HepG2 (cell line): ENCODE results near the gene MRPL38. TPM values are rescaled to one million over a fixed set of nuclear protein-coding genes. Genes with fewer than 3 reads are reported as not detected.

ENCODE experiments used
- GABPB1 ChIP-seq: IDR thresholded peaks from 2 replicates; pipeline ENCODE4 v1.6.1; 2016; ENCODE audit warnings: mild to moderate bottlenecking, missing genetic modification reagents, moderate library complexity, missing compliant biosample characterization
- HDAC2 ChIP-seq: sonication (generic); formaldehyde crosslinking; IDR thresholded peaks from 2 replicates; pipeline ENCODE4 v1.4.0; 2020; ENCODE audit warnings: missing genetic modification reagents
- HNF4A ChIP-seq: sonication (generic); formaldehyde crosslinking; IDR thresholded peaks from 2 replicates; pipeline ENCODE4 v1.4.0; 2020; ENCODE audit warnings: missing genetic modification reagents
- HOXA3 ChIP-seq: sonication (generic); formaldehyde crosslinking; IDR thresholded peaks from 2 replicates; pipeline ENCODE4 v1.5.0; 2020; ENCODE audit warnings: missing genetic modification reagents
- KDM1A ChIP-seq: IDR thresholded peaks from 2 replicates; pipeline ENCODE4 v1.6.1; 2016; ENCODE audit warnings: missing compliant biosample characterization
- MED13 ChIP-seq: sonication (generic); formaldehyde crosslinking; IDR thresholded peaks from 2 replicates; pipeline ENCODE4 v1.5.0; 2020; ENCODE audit warnings: missing genetic modification reagents
- MTA1 ChIP-seq: sonication (generic); formaldehyde crosslinking; IDR thresholded peaks from 2 replicates; pipeline ENCODE4 v1.4.0; 2020; ENCODE audit warnings: missing genetic modification reagents, mild to moderate bottlenecking, borderline replicate concordance
- POGK ChIP-seq: sonication (generic); formaldehyde crosslinking; conservative IDR thresholded peaks from 2 replicates; pipeline ENCODE4 v1.8.0; 2022; ENCODE audit warnings: mild to moderate bottlenecking, moderate library complexity, missing genetic modification reagents
- RFX1 ChIP-seq: fragments of 450-650 bp; IDR thresholded peaks from 2 replicates; pipeline ENCODE4 v1.6.1; 2017
- SIX4 ChIP-seq: sonication (generic); formaldehyde crosslinking; IDR thresholded peaks from 2 replicates; pipeline ENCODE4 v1.4.0; 2020; ENCODE audit warnings: missing genetic modification reagents
- STAG1 ChIP-seq: sonication (generic); formaldehyde crosslinking; IDR thresholded peaks from 2 replicates; pipeline ENCODE4 v1.4.0; 2020; ENCODE audit warnings: missing genetic modification reagents
- THAP11 ChIP-seq: IDR thresholded peaks from 2 replicates; pipeline ENCODE4 v1.6.1; 2016; ENCODE audit warnings: missing biosample characterization, missing genetic modification reagents
- THYN1 ChIP-seq: sonication (generic); formaldehyde crosslinking; IDR thresholded peaks from 2 replicates; pipeline ENCODE4 v1.8.1; 2023; ENCODE audit warnings: low read depth, mild to moderate bottlenecking, moderate library complexity, missing genetic modification reagents, borderline replicate concordance
- ZFP91 ChIP-seq: sonication (generic); formaldehyde crosslinking; IDR thresholded peaks from 2 replicates; pipeline ENCODE4 v1.9.0; 2022; ENCODE audit warnings: missing genetic modification reagents, mild to moderate bottlenecking, borderline replicate concordance
- ZNF136 ChIP-seq: sonication (generic); formaldehyde crosslinking; IDR thresholded peaks from 2 replicates; pipeline ENCODE4 v1.8.1; 2022; ENCODE audit warnings: low read depth, mild to moderate bottlenecking, moderate library complexity, missing genetic modification reagents
- ZNF451 ChIP-seq: sonication (generic); formaldehyde crosslinking; IDR thresholded peaks from 2 replicates; pipeline ENCODE4 v1.5.0; 2020; ENCODE audit warnings: mild to moderate bottlenecking, missing genetic modification reagents
- ZNF557 ChIP-seq: sonication (generic); formaldehyde crosslinking; IDR thresholded peaks from 2 replicates; pipeline ENCODE4 v1.4.0; 2020; ENCODE audit warnings: missing genetic modification reagents
- ZNF570 ChIP-seq: sonication (generic); formaldehyde crosslinking; IDR thresholded peaks from 2 replicates; pipeline ENCODE4 v1.4.0; 2020; ENCODE audit warnings: mild to moderate bottlenecking, missing genetic modification reagents, borderline replicate concordance
- ZNF577 ChIP-seq: sonication (generic); formaldehyde crosslinking; IDR thresholded peaks from 2 replicates; pipeline ENCODE4 v1.4.0; 2020; ENCODE audit warnings: mild to moderate bottlenecking, low read depth, missing genetic modification reagents, borderline replicate concordance
- ZNF580 ChIP-seq: IDR thresholded peaks from 2 replicates; pipeline ENCODE4 v1.6.1; 2016; ENCODE audit warnings: low read depth, borderline replicate concordance
- ZNF598 ChIP-seq: sonication (generic); formaldehyde crosslinking; IDR thresholded peaks from 2 replicates; pipeline ENCODE4 v1.5.1; 2020; ENCODE audit warnings: mild to moderate bottlenecking, missing genetic modification reagents, borderline replicate concordance
- ZNF678 ChIP-seq: sonication (generic); formaldehyde crosslinking; IDR thresholded peaks from 2 replicates; pipeline ENCODE4 v1.4.0; 2020; ENCODE audit warnings: mild to moderate bottlenecking, missing genetic modification reagents
- ZNF687 ChIP-seq: sonication (generic); formaldehyde crosslinking; IDR thresholded peaks from 2 replicates; pipeline ENCODE4 v1.5.1; 2020; ENCODE audit warnings: mild to moderate bottlenecking, missing genetic modification reagents, moderate library complexity
- ZSCAN9 ChIP-seq: IDR thresholded peaks from 2 replicates; pipeline ENCODE4 v1.6.1; 2016; ENCODE audit warnings: borderline replicate concordance
- polyA plus RNA-seq, 8 experiments: library from polyadenylated mRNA; depleted of rRNA in 3 of 8; stranded (reverse) in 7 of 8; unstranded in 1 of 8; fragments of >200 nt; fragmentation: Illumina TruSeq in 4 of 8; extraction: Trizol in 4 of 8; gene quantifications; 2 replicates each; pipeline versions ENCODE4 v1.2.1 to v1.2.3, GENCODE V29; 2011 to 2016; ENCODE audit warnings: low read depth in 4 of 8, missing spikeins in 1 of 8, mixed read lengths in 1 of 8; ENCODE audit not compliant: insufficient read depth in 1 of 8
- total RNA-seq, 5 experiments: library from RNA; depleted of rRNA; stranded (reverse); fragments of >200 nt; fragmentation: Illumina TruSeq; extraction: Trizol; gene quantifications; 2 replicates each; pipeline ENCODE4 v1.2.3, GENCODE V29; 2016; ENCODE audit warnings: low read depth in 1 of 5

The MRPL38 gene
- total and polyA plus RNA-seq, 2 of the 13 experiments (the other 11 are each of a cell fraction or from before 2014, with no cell fraction given) = 83.7 to 125 TPM

GRCh38 chr17:75927286-75927922 is 22.7 kb upstream of the MRPL38 start (continued):
- TF ChIP-seq ZNF580 (CRISPR knock-in tag) (peak; percentile 24; the same call in 1 of the 2 replicates), HDAC2 (0 out of 2 replicates have a peak, but pooled peaks have one; percentile 23), ZNF557 (CRISPR knock-in tag) (no peak), RFX1 (no peak), THYN1 (CRISPR knock-in tag) (no peak), ZNF678 (CRISPR knock-in tag) (no peak), ZNF687 (CRISPR knock-in tag) (peak; percentile 57), ZNF598 (CRISPR knock-in tag) (peak; percentile 78; the same call in 1 of the 2 replicates), KDM1A (CRISPR knock-in tag) (no peak), ZFP91 (CRISPR knock-in tag) (peak; percentile 43; the same call in 1 of the 2 replicates), GABPB1 (CRISPR knock-in tag) (peak; percentile 23; the same call in 1 of the 2 replicates), POGK (CRISPR knock-in tag) (0 out of 2 replicates have a peak, but pooled peaks have one; percentile 29), ZNF136 (0 out of 2 replicates have a peak, but pooled peaks have one; percentile 32), THAP11 (CRISPR knock-in tag) (peak; percentile 52), HNF4A (peak; percentile 88), ZNF451 (CRISPR knock-in tag) (no peak), SIX4 (CRISPR knock-in tag) (no peak), ZNF577 (CRISPR knock-in tag) (no peak), STAG1 (CRISPR knock-in tag) (peak; percentile 62), ZSCAN9 (CRISPR knock-in tag) (no peak), HOXA3 (CRISPR knock-in tag) (peak; percentile 29; the same call in 1 of the 2 replicates), MTA1 (CRISPR knock-in tag) (0 out of 2 replicates have a peak, but pooled peaks have one; percentile 38), MED13 (CRISPR knock-in tag) (no peak), ZNF570 (CRISPR knock-in tag) (no peak)
